H9 (cell line): ENCODE results near the gene KY. TPM values are rescaled to one million over a fixed set of nuclear protein-coding genes. Genes with fewer than 3 reads are reported as not detected.

Source experiments
- DNase-seq: peaks from one replicate; pipeline ENCODE4 v3.0.0-alpha.2; 2017
- H2AFZ ChIP-seq: one replicate; pipeline ENCODE4 v1.6.1; 2013; ENCODE audit warnings: mild to moderate bottlenecking, low read length, control low read depth, moderate library complexity
- H2AK5ac ChIP-seq: 2 replicates; pipeline ENCODE4 v1.6.1; 2013; ENCODE audit warnings: low read length, control low read depth, mixed read lengths; ENCODE audit not compliant: insufficient read length
- H2BK120ac ChIP-seq: one replicate; pipeline ENCODE4 v1.6.1; 2013; ENCODE audit warnings: low read depth, mild to moderate bottlenecking, low read length, control low read depth, inconsistent platforms; ENCODE audit not compliant: poor library complexity, severe bottlenecking
- H2BK12ac ChIP-seq: 2 replicates; pipeline ENCODE4 v1.6.1; 2013; ENCODE audit warnings: low read length, control low read depth, mixed read lengths, low read depth; ENCODE audit not compliant: insufficient read length
- H2BK15ac ChIP-seq: 2 replicates; pipeline ENCODE4 v1.6.1; 2013; ENCODE audit warnings: low read depth, low read length, control low read depth
- H2BK20ac ChIP-seq: one replicate; pipeline ENCODE4 v1.6.1; 2013; ENCODE audit warnings: low read depth, mild to moderate bottlenecking, low read length, control low read depth, inconsistent platforms; ENCODE audit not compliant: poor library complexity, severe bottlenecking
- H2BK5ac ChIP-seq: 2 replicates; pipeline ENCODE4 v1.6.1; 2013; ENCODE audit warnings: low read length, control low read depth, mixed read lengths; ENCODE audit not compliant: insufficient read length
- H3K14ac ChIP-seq: 2 replicates; pipeline ENCODE4 v1.6.1; 2013; ENCODE audit warnings: low read length, control low read depth; ENCODE audit not compliant: insufficient read depth
- H3K18ac ChIP-seq: 2 replicates; pipeline ENCODE4 v1.6.1; 2013; ENCODE audit warnings: low read depth, mild to moderate bottlenecking, mixed read lengths, low read length, control low read depth; ENCODE audit not compliant: insufficient read length
- H3K23ac ChIP-seq: 2 replicates; pipeline ENCODE4 v1.6.1; 2013; ENCODE audit warnings: low read length, control low read depth, mixed read lengths, low read depth; ENCODE audit not compliant: insufficient read length
- H3K23me2 ChIP-seq: 2 replicates; pipeline ENCODE4 v1.6.1; 2013; ENCODE audit warnings: low read depth, mild to moderate bottlenecking, mixed read lengths, low read length, control low read depth; ENCODE audit not compliant: insufficient read length, poor library complexity, severe bottlenecking
- H3K27ac ChIP-seq: 2 replicates; pipeline ENCODE4 v1.5.1; 2013; ENCODE audit warnings: low read length, control low read depth, mixed read lengths, low read depth; ENCODE audit not compliant: insufficient read length
- H3K27me3 ChIP-seq: 2 replicates; pipeline ENCODE4 v1.6.1; 2013; ENCODE audit warnings: low read length, control low read depth, inconsistent platforms; ENCODE audit not compliant: insufficient read depth
- H3K4ac ChIP-seq: 2 replicates; pipeline ENCODE4 v1.6.1; 2013; ENCODE audit warnings: low read depth, mild to moderate bottlenecking, control low read depth, inconsistent platforms, low read length, moderate library complexity
- H3K4me1 ChIP-seq: 2 replicates; pipeline ENCODE4 v1.6.1; 2013; ENCODE audit warnings: low read length, control low read depth, inconsistent platforms; ENCODE audit not compliant: insufficient read depth
- H3K4me2 ChIP-seq: 2 replicates; pipeline ENCODE4 v1.6.1; 2013; ENCODE audit warnings: low read length, control low read depth, mixed read lengths; ENCODE audit not compliant: insufficient read length, insufficient read depth
- H3K56ac ChIP-seq: 2 replicates; pipeline ENCODE4 v1.6.1; 2013; ENCODE audit warnings: low read depth, mild to moderate bottlenecking, mixed read lengths, low read length, control low read depth; ENCODE audit not compliant: insufficient read length
- H3K79me1 ChIP-seq: 2 replicates; pipeline ENCODE4 v1.6.1; 2013; ENCODE audit warnings: low read depth, mild to moderate bottlenecking, moderate library complexity, low read length, control low read depth, inconsistent platforms; ENCODE audit not compliant: insufficient read depth, poor library complexity, severe bottlenecking
- H3K79me2 ChIP-seq: 2 replicates; pipeline ENCODE4 v1.6.1; 2013; ENCODE audit warnings: low read length, control low read depth, inconsistent platforms; ENCODE audit not compliant: insufficient read depth
- H3K9ac ChIP-seq: 2 replicates; pipeline ENCODE4 v1.6.1; 2013; ENCODE audit warnings: low read length, control low read depth, mixed read lengths; ENCODE audit not compliant: insufficient read length; ENCODE audit errors: extremely low read depth
- H3K9me3 ChIP-seq: one replicate; pipeline ENCODE4 v1.6.1; 2013; ENCODE audit warnings: low read depth, low read length, inconsistent platforms; ENCODE audit not compliant: control insufficient read depth
- H3T11ph ChIP-seq: one replicate; pipeline ENCODE4 v1.6.1; 2013; ENCODE audit warnings: mild to moderate bottlenecking, low read length, control low read depth, inconsistent platforms
- H4K20me1 ChIP-seq: one replicate; pipeline ENCODE4 v1.6.1; 2013; ENCODE audit not compliant: control insufficient read depth, insufficient read length, insufficient read depth
- H4K5ac ChIP-seq: 2 replicates; pipeline ENCODE4 v1.6.1; 2013; ENCODE audit warnings: low read depth, mild to moderate bottlenecking, mixed read lengths, low read length, control low read depth; ENCODE audit not compliant: insufficient read length
- H4K8ac ChIP-seq: replicated peaks from 2 replicates; pipeline ENCODE4 v1.6.1; 2013; ENCODE audit warnings: low read length, control low read depth, mixed read lengths, low read depth; ENCODE audit not compliant: insufficient read length
- H4K91ac ChIP-seq: 2 replicates; pipeline ENCODE4 v1.6.1; 2013; ENCODE audit warnings: low read depth, mild to moderate bottlenecking, moderate library complexity, mixed read lengths, low read length, control low read depth; ENCODE audit not compliant: insufficient read length
- H3K27ac Mint-ChIP-seq, 3 experiments: 2 replicates in 2 of 3; 3 replicates in 1 of 3; pipeline ENCODE4 v1.8.0; 2020 to 2021; ENCODE audit warnings: mixed read lengths in 3 of 3, mild to moderate bottlenecking in 1 of 3, moderate library complexity in 1 of 3
- H3K27me3 Mint-ChIP-seq: 2 replicates; pipeline ENCODE4 v1.8.0; 2021; ENCODE audit warnings: low read depth, mild to moderate bottlenecking, moderate library complexity, mixed read lengths
- H3K36me3 Mint-ChIP-seq, 3 experiments: 2 replicates in 2 of 3; 3 replicates in 1 of 3; pipeline ENCODE4 v1.8.0; 2020 to 2021; ENCODE audit warnings: low read depth in 3 of 3, mixed read lengths in 3 of 3; ENCODE audit not compliant: insufficient read depth in 1 of 3
- H3K4me1 Mint-ChIP-seq, 2 experiments: 2 replicates each; pipeline ENCODE4 v1.8.0; 2020; ENCODE audit warnings: mixed read lengths in 2 of 2
- H3K4me3 Mint-ChIP-seq, 2 experiments: 2 replicates in 1 of 2; 3 replicates in 1 of 2; pipeline ENCODE4 v1.8.0; 2020 to 2021; ENCODE audit warnings: mild to moderate bottlenecking in 2 of 2, mixed read lengths in 2 of 2, moderate library complexity in 1 of 2
- H3K9me3 Mint-ChIP-seq, 2 experiments: 2 replicates in 1 of 2; 3 replicates in 1 of 2; pipeline ENCODE4 v1.8.0; 2020; ENCODE audit warnings: mild to moderate bottlenecking in 2 of 2, mixed read lengths in 2 of 2, moderate library complexity in 1 of 2
- CTCF ChIP-seq: fragments of 200-600 bp; sonication (generic); conservative IDR thresholded peaks from 3 replicates; pipeline ENCODE4 v1.8.0; 2021; ENCODE audit warnings: antibody characterized with exemption, mild to moderate bottlenecking
- WGBS: extraction: QIAGEN DNeasy Blood & Tissue Kit; methylation state at CpG from one replicate; pipeline ENCODE4 v1.1.7; 2013; ENCODE audit warnings: missing lambda C conversion rate, low lambda C conversion rate, mixed read lengths; ENCODE audit not compliant: insufficient read length; ENCODE audit errors: extremely low coverage; 5-methylcytosine and 5-hydroxymethylcytosine counted together
- total RNA-seq: library from RNA; stranded (reverse); gene quantifications from 2 replicates; pipeline ENCODE4 v1.2.1, GENCODE V29; 2021

KY gene
- total RNA-seq, 1 experiment from 2014 or later = not detected

DNA sequence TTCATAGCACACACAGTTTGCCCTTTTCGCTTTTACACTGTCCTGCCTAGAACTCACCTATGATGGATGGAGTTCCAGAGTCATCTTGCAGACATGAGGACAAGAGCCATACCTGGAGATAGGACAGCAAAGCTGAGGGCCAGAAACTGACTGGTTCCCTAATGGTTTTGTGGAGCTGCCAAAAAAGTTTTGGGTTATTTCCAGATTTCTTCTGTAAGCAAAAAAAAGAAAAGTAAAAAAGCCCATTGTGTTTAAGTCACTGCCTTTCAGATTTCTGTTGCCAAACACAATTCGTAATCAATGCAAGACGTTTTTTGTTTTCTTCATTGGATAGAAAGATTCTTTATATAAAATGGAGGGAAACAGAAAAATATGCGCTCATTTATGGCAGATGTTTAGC, 42.4 kb upstream of the KY start:
- Histone ChIP-seq H4K8ac (no peak overlapping the region), H3K23me2 (no peaks in the 10 kb centered on the region), H4K91ac (no peak overlapping the region), H4K20me1 (no peaks in the 10 kb centered on the region), H3K4me1 (no peaks in the 10 kb centered on the region), H3K18ac (no peak overlapping the region), H3K9ac (no peak overlapping the region), H2AK5ac (no peak overlapping the region), H2BK5ac (no peak overlapping the region), H2BK12ac (no peak overlapping the region), H2BK15ac (no peak overlapping the region), H3K4ac (no peak overlapping the region), H2BK120ac (no peak overlapping the region), H3K9me3 (no peaks in the 10 kb centered on the region), H3K14ac (no peak overlapping the region), H2AFZ (no peak overlapping the region), H3K27me3 (peaks cover 19% of the 10 kb centered on the region; the same call in 1 of the 2 replicates), H3K79me2 (no peaks in the 10 kb centered on the region), H3K23ac (no peak overlapping the region), H4K5ac (no peak overlapping the region), H3K4me2 (no peak overlapping the region), H3K56ac (no peak overlapping the region), H3T11ph (no peak overlapping the region), H3K27ac (no peak overlapping the region), H3K79me1 (no peaks in the 10 kb centered on the region), H2BK20ac (no peak overlapping the region)
- Mint-ChIP-seq H3K4me3 (no peak overlapping the region), H3K4me1 (peaks cover 8 to 13% of the 10 kb centered on the region in 2 experiments), H3K27me3 (peaks cover 90% of the 10 kb centered on the region), H3K9me3 (no peaks in the 10 kb centered on the region), H3K36me3 (no peaks in the 10 kb centered on the region), H3K27ac (no peak overlapping the region)
- TF ChIP-seq CTCF = no peak
- no CpG with 5 or more reads among the region's 4 CpGs for WGBS
- no peak for DNase-seq
